ENCODE results near the gene AADAC.
A peak's percentile ranks its signal among the peaks of the same experiment; 100 is the strongest.
"Not testable (repeated sequence)": the region's sequence is repeated elsewhere in the genome, so short reads cannot be mapped to it uniquely, and the experiment has no call there.

Gene AADAC

DNA sequence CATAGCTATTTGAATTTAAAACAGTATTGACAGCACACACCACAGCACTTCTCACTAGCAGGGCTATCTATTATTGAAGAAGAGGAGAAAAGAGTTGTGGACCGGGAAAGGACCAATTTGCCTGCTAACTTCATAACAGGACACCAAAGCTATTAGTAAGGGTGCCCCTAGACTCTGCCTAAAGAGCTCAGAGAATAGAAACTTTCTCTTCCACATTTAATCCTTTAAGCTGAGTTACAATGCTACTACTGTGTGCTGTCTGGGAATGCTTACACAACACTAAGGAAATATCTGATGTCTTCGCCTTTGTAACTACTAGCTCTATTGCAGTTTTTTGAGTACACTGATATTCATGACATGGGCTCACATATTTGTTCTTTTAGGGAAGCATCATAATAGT, 13.5 kb upstream of the AADAC start:
- no peak for DNase-seq

DNA sequence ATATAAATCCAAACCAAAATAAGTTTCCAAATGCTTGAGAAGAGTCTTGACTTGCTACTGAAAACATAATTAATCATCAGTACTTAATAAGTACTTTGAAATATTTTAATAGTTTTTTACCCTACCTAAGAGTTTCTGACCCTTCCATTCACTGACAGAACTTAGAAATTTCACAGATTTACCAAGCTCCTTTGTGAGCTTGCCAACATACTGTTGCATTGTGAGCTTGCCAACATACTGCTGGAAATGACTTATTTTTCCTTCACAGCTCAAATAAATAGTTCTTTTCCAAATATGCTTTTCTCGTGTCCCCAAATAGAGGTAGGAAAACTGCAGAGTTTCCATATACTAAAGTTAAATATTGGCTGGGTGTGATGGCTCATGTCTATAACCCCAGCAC, 9.6 kb upstream of the AADAC start:
- DNase-seq = no peak

DNA sequence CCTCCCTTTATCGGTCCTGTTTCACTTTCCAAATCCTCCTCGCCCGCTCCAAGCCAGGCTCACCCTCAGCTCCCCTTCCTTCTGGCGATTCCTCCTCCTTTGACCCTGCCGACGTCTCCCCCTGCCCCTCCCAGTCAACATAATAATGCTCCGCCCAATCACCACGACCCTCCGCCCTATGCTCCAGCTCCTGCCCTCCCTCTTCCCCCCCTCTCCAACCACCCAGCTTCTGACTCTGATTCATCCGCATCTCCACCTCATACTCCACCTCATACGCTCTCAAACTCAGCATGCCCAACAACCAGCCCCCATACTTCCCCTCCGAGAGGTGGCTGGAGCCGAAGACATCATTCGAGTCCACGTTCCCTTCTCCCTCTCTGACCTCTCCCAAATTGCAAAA, 7.1 kb upstream of the AADAC start:
- no peak for DNase-seq

- DNase-seq = not testable (repeated sequence)
These were observed 5.0 kb upstream of the AADAC start for GRCh38 chr3:151808926-151809325.

- no peak for DNase-seq
These were observed 2.4 kb upstream of the AADAC start for GRCh38 chr3:151811474-151811873.

DNA sequence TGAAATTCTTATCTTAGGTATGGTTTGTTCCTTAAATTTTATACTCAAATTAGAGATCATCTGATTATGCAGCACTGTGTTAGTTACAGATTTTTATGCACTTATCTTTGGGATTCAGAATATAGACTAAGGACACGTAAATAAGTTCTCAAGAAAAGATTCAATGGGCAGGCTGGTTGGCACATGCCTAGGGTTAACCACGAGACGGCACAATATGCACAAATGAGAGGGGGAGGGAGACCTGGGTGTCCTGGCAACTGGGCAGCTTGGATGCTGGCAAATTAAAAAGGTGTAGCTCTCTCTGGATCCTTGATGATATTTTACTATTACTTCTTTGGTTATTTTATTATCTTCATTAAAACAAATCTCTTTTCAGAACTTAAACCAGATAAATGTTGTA, 672 bp downstream of the AADAC start:
- no peak for DNase-seq

- no peak for DNase-seq
These were observed 2.2 kb downstream of the AADAC start for GRCh38 chr3:151816091-151816604.

- DNase-seq = no peak
These were observed 3.6 kb downstream of the AADAC start for GRCh38 chr3:151817473-151817872.

DNA sequence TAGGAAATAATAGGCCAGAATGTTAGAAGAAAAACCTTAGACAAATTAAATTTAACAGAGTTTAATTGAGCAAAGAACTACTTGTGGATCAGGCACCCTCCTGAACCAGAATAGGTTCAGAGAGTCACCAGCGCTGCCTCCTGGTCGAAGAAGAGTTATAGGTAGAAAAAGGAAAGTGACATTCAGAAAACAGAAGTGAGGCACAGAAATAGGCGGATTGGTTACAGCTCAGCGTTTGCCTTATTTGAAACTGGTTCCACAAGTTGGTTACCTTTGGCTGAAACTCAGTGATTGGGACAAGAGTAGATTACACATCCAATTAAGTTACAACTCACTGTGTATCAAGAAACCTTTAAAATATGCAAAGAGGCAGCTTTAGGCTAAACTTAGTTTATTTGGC, 4.4 kb downstream of the AADAC start:
- DNase-seq = no peak

- no peak for DNase-seq
These were observed 6.0 kb downstream of the AADAC start for GRCh38 chr3:151819910-151820309.

DNA sequence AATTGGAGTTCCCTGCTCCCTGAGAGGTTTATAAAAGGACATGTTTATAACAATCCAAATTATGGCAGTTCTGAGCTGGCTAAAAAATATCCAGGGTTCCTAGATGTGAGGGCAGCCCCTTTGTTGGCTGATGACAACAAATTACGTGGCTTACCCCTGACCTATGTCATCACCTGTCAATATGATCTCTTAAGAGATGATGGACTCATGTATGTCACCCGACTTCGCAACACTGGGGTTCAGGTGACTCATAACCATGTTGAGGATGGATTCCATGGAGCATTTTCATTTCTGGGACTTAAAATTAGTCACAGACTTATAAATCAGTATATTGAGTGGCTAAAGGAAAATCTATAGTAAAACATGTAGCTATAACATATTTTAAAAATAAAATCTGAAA, 13.9 kb downstream of the AADAC start:
- no peak for DNase-seq

GRCh38 chr3:151835751-151836525, 22.0 kb downstream of the AADAC start:
- DNase-seq = no peak

GRCh38 chr3:151837057-151837456, 23.1 kb downstream of the AADAC start:
- DNase-seq = no peak

GRCh38 chr3:151838574-151839312, 24.8 kb downstream of the AADAC start:
- DNase-seq = peak; percentile 77

DNA sequence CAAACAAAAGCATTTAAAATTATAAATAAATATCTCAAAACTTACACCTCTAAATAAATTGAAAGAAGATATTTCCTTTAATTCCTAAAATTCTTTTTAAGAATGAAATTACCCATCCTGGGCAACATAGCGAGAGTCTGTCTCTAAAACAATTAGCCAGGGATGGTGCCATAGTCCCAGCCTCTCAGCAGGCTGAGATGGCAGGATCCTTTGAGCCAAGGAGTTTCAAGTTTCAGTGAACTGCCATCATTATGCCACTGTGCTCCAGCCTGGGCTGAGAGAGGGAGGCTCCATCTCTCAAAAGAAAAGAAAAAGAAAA, 25.4 kb downstream of the AADAC start:
- DNase-seq = no peak

GRCh38 chr3:151841801-151842200, 27.9 kb downstream of the AADAC start:
- DNase-seq = no peak

DNA sequence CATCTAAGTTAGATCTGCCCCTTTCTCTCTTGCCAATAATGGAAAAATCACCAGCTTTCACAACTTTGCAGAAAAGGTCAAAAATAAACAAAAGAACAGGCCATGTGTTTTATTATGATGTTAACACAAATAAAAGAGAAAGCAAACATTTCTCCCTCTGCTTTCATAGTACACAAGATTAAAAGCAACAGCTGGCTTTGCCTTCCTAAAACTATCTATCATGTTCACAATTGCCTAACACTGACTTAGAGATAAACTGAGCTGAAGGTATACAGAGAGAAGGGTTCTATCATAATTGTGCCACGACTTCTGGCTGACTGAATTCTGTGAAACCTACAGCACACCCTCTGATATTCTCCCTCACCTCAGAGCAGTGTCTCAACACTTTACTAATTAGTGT, 29.4 kb downstream of the AADAC start:
- no peak for DNase-seq

DNA sequence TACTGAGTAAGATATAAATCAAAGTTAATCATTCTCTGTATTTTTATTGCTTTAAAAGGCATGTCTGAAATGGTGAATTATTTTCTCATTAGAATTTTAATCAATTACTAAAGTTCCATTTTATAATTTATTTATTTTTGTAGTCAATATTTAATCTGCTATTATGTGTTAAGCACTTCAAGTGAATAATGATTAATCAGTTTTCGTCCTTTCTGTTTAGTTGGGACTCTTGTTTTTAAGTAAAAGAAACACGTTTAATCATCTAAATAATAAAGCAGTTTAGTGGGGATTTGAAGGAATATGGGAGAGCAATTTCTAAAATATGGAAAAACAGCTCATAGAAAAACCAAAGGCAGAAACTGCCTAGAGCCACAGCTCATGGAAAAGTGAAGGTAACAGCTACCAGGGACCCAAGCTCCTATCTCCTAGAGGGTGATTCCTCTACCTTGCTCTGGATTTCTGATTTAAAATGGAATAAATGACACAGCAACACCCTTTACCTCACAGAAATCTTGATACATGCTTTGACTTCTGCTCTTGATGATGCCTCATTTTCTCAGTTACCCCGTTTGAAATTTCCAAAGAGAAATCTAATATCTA, 31.5 kb downstream of the AADAC start:
- DNase-seq = no peak

DNA sequence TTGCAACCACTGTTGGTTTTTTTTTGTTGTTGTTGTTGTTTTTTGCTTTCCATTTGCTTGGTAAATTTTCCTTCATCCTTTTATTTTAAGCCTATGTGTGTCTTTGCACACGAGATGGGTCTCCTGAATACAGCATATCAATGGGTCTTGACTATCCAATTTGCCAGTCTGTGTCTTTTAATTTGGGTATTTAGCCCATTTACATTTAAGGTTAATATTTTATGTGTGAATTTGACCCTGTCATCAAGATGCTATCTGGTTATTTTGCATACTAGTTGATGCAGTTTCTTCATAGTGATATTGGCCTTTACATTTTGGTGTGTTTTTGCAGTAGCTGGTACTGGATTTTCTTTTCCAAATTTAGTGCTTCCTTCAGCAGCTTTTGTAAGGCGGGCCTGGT, 36.1 kb downstream of the AADAC start:
- not testable (repeated sequence) for DNase-seq

DNA sequence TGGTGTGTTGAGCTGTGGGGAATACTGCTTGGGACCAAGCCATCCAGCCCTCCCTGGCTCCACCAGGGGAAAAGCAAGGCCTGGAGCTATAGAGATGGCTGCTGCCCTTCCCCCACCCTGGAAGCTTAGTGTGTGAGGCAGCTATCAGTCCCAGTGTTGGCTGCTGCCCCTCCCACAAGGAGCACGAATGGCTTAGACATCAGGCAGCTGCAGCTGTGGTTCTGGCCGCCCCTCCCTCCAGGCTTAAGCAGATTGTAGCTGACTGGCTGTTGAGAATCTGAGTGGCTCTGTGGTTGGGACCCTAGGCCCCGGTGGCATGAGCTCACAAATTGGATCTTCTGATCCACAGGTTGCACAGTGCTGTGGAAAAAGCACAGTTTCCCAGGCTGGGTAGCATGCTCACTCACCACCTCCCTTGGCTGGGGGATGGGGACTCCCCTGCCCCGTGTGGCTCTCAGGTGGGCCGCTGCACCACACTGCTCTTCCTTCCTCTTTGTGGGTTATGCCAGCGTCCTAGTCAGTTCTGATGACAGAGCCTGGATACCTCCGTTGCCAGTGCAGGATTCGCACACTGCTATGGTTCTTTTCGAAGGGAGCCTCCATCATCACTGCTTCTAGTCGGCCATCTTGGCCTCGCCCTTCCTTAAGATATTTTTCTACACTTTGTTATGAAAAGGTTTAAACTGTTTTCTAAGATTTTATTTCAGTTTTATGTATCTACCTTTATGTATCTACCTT, 38.3 kb downstream of the AADAC start:
- DNase-seq = no peak

DNA sequence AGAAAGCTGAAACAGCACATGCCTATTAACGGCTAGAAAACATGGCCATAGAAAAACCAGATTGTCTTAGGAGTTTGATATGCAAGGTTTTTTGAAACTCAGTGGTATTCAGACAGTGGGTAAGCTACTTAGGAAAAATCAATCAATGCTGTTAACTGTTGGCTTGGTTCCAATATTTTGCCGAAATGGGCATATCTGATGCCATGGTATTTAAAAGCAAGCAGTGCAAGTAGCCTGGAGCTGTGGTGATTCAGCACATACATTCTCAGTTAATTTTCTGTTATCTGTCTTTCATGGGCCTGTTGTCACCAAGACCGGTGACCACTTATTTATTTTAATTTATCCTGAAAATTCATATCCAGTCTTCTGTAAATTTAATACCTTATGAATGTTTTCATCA, 42.2 kb downstream of the AADAC start:
- DNase-seq = no peak

- DNase-seq = no peak
These were observed 42.7 kb downstream of the AADAC start for GRCh38 chr3:151856641-151857040.

- no peak for DNase-seq
These were observed 45.3 kb downstream of the AADAC start for GRCh38 chr3:151859233-151859673.
